COR-L47 (cell line): ENCODE results near the gene DSP.

Experiments
- DNase-seq: peaks from one replicate; lab custom pipeline; 2025; lab: John Stamatoyannopoulos, UW

DSP gene

DNA sequence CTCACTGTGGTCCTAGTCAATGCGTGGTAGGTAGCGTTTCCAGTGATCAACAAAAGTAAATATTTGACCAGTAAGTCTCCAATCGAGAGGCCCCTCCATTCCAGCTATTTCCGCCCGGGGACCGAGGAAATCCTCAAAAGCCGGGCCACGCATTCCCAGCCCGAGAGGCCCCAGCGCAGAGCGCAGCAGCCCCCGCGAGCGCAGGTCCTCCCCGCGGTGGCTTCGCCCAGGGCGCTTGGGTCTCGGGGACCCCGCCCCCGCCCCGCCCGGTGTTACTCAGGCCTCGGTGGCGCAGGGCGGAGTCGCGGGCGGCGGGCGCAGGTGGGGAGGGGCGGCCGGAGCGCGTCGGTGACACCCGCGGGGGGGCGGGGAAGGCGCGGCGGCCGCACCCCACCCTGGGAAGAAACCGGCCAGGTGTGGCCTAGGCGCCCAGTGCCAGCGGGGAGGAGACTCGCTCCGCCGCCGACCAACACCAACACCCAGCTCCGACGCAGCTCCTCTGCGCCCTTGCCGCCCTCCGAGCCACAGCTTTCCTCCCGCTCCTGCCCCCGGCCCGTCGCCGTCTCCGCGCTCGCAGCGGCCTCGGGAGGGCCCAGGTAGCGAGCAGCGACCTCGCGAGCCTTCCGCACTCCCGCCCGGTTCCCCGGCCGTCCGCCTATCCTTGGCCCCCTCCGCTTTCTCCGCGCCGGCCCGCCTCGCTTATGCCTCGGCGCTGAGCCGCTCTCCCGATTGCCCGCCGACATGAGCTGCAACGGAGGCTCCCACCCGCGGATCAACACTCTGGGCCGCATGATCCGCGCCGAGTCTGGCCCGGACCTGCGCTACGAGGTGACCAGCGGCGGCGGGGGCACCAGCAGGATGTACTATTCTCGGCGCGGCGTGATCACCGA, at the start of gene DSP:
Gene DSP, plus strand, starts transcription at position 497 of the 890 bp plus-strand sequence. Its CDS starts 245 bp downstream, at position 742.
- peak; percentile 79 for DNase-seq

- DNase-seq = no peak
These were observed 47.6 kb upstream of the DSP start for GRCh38 chr6:7493866-7494265.

DNA sequence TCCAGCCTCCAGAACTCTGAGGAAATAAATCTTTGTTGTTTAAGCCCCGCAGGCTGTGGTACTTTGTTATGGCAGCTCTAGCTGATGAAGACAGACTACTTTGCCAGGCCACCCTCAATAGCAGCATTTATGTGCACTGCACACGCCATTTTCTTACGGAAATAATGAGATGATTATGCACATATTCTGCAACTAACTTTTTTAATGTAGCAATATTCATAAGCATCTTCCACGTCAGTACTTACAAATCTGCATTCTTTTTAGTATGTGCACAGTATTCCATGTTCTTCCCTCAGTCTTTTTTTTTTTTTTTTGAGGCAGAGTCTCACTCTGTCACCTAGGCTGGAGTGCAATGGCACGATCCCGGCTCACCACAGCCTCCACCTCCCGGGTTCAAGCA, 46.8 kb upstream of the DSP start:
- no peak for DNase-seq

- no peak for DNase-seq
These were observed 45.1 kb upstream of the DSP start for GRCh38 chr6:7496266-7496875.

GRCh38 chr6:7500752-7501282, 40.7 kb upstream of the DSP start:
- DNase-seq = no peak

- no peak for DNase-seq
These were observed 38.7 kb upstream of the DSP start for GRCh38 chr6:7502743-7503142.

DNA sequence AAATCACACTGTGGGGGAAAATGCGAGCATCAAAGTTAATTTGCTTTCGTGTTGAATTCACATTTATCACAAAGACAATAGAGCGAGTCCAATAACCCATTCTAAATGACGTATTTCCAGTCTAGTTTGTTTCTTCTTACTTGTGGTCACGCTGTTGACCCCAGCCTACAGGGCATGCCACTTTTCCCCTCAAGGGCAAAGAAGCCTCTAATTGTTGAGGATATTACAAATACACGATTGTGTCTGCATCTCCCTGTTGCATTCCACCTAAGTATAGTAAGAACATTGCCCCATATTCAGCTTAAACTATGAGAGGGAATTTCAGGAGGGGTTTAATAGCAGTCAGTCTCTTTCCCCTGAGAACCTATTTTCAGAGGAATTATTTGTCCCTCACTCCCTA, 37.4 kb upstream of the DSP start:
- no peak for DNase-seq

- DNase-seq = peak; percentile 93
These were observed 36.2 kb upstream of the DSP start for GRCh38 chr6:7505189-7505699.

GRCh38 chr6:7507600-7507999, 33.9 kb upstream of the DSP start:
- no peak for DNase-seq

DNA sequence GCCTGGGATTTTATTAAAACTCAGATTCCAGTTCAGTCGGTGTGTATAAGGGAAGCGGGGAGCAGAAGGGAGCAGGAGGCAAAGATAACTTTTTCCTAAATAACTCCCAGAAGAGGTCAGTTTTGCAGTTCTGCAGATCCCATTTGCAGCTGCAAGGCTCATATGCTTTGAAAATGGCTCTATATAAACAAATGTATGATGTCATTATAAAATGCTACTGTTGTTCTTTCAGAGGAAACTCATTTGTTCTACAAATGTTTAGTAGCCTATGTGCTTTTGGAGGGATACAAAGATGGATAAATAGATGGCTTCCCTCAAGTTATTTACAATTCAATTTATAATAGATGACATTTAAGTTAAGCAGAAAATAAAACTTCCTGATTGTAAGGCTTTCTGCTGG, 29.2 kb upstream of the DSP start:
- no peak for DNase-seq

DNA sequence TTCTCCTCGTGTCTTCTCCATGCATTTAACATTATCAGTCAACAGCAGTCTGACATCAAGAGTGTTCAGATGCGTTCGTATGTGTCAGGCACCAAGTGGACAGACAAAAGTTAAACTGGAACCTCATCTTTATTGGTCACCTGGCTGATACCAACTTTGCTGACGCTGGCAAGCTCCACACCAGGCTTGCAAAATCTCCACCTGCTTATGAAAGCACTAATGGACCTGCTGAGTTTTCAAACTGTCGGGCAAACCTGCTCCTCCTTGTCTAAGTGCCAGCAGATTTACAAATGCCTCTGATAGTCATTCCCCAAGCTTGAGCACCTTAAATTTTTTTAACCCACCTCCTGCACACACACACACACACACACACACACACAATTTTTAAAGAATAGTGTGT, 27.9 kb upstream of the DSP start:
- no peak for DNase-seq

DNA sequence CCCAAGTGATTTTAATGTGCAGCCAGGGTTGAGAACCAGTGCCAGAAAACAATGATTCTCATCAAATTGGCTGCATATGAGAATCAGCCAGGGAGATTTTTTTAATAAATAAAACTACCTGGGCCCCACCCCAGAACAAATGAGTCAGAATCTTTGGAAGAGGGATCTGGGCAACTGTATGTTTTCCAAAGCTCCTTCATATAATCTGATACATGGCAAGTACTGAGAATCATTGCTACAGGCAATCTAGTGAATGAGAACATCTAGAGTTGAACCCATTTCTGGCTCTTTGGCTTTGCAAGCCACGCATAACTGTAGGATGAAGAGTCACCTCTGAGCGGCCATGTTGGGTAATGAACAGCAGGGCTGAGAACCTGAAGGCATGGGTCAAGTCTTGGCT, 26.1 kb upstream of the DSP start:
- DNase-seq = no peak

GRCh38 chr6:7518877-7519276, 22.6 kb upstream of the DSP start:
- DNase-seq = no peak

DNA sequence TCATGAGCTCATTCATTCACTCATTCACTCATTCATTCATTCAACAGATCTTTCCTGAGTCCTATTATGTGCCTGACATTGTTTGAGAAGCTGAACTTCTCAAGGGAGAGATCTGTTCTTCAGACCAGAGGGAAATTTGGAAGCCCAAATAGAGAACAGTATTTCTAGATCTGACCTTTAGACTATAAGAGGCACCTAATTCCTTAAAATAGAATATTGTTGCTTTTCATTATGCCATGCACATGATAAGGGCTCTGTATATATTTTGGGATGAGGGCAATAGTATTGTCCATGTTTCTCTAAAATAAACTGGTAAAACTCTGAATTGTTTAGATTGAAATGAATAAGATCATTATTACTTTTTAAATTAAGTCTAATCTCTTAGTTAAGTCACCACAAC, 18.6 kb upstream of the DSP start:
- DNase-seq = no peak

DNA sequence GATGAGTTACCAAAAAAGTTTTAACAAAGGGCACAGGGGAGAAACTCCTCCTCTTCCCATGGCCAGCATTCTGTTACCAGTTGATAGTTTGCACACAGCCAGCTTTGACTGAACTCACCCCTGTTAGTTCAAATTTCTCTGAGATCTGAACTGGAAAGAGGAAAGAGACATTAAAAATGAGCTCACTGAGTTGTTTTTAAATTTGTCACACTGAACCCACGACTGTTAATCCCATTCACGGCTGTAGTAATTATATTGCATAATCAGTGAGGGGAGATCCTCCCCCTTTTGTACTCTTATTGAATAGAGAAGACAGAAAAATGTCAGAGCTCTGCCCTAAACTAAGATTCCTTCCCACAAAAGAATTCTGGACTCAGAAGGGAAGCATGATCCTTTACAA, 17.5 kb upstream of the DSP start:
- no peak for DNase-seq

GRCh38 chr6:7526755-7527154, 14.7 kb upstream of the DSP start:
- no peak for DNase-seq

DNA sequence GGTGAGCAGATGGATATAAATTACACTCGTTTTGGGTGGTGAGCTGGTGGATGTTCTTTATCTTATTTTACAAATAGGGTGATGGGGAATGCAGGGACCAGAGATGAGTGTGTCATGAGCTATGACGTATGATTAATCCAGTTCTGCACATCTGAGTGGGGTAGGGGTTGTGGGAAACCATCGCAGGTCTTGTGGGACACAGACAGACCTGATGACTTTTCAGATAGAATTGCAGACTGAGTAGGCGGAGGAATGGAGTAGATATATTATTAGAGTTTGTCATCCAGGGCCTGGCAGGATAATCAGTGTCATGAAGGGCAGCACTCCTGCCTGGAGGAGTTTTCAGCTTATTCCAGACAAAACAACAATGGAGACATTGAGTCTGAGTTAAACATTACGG, 12.9 kb upstream of the DSP start:
- no peak for DNase-seq

DNA sequence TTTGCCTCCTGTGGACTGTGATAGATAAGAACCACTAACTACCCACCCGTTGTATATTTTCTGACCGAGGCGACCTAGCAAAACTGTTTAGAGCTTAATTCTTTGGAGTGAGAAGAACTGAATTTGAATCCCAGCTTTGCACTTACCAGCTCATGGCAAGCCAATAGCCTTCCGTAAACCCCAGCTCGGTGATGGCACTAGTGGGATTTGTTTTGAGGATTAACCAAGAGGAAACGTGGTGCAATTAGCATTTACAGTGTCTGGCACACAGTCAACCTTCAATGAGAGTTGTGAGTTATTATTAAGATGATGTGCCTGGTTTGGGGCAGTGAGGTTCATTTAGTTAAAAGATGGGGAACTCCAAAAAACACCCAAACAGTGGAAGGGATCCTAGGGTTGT, 12.3 kb upstream of the DSP start:
- no peak for DNase-seq

- DNase-seq = no peak
These were observed 9.2 kb upstream of the DSP start for GRCh38 chr6:7532232-7532631.

GRCh38 chr6:7532821-7533220, 8.7 kb upstream of the DSP start:
- no peak for DNase-seq

DNA sequence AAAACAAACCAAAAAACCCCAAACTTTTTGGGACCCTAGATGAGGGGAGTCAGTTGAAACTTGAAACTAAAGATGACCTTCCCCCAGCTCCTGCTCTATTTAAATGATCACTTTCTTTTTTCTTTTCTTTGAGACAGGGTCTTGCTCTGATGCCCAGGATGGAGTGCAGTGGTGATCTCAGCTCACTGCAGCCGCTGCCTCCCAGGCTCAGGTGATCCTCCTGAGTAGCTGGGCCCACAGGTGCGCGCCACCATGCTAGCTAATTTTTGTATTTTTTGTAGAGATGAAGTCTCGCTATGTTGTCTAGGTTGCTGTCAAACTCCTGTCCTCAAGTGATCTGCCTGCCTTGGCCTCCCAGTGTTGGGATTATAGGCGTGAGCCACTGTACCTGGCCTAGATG, 7.3 kb upstream of the DSP start:
- DNase-seq = no peak

- DNase-seq = no peak
These were observed 6.0 kb upstream of the DSP start for GRCh38 chr6:7535498-7535897.

DNA sequence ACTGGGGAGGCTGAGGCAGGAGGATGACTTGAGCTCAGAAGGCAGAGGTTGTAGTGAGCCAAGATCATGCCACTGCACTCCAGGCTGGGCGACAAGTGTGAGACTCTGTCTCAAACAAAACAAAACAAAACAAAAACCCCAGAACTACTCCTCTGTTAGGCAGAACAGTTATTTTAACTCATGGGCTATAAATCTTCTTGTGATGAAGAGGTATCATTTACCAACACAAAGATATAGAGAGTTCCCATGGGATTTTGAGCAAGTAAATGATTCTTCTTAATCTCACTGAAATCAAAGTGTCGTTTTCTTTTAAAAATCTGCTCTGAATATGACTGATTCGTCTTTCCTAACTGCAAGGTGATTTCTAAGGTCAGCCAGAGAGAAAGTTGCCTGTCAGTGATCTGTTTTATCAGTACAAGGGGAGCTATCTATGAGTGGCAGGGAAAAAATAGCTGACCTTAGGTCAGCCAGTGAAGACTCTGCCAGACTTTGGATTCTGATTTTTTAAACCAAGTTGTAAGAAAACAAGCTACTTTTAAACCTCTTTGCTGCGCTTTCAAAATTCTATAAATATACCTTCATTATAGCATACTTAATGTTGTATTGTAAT, 3.8 kb upstream of the DSP start:
- no peak for DNase-seq
